Measurements from ENCODE around the gene AKR1B15. TPM values are rescaled to one million over a fixed set of nuclear protein-coding genes. Genes with fewer than 3 reads are reported as not detected.

AKR1B15 gene
- total and polyA plus RNA-seq, 9 of the 15 experiments (the other 6 are each of a cell fraction or from before 2014, with no cell fraction given) = not detected

GRCh38 chr7:134584290-134584689, 35.4 kb downstream of the AKR1B15 start (continued):
- no peak for TF ChIP-seq USF2 (CRISPR knock-in tag; IDR thresholded peaks at IDR 0.05)
- peak; percentile 80; the same call in 1 of the 2 replicates for TF ChIP-seq ZBTB26 (CRISPR knock-in tag; IDR thresholded peaks at IDR 0.05)
- TF ChIP-seq POLR3G (IDR thresholded peaks at IDR 0.05; ENCODE audit: extremely low read depth, insufficient read length, insufficient replicate concordance) = no peak
- no peak for TF ChIP-seq ZFPM2 (CRISPR knock-in tag; IDR thresholded peaks at IDR 0.05)
- TF ChIP-seq YBX1 (IDR thresholded peaks at IDR 0.05) = peak; percentile 61; the same call in 1 of the 2 replicates
- TF ChIP-seq NKRF (IDR thresholded peaks at IDR 0.05; ENCODE audit: borderline replicate concordance) = no peak
- TF ChIP-seq, protein P1, sequence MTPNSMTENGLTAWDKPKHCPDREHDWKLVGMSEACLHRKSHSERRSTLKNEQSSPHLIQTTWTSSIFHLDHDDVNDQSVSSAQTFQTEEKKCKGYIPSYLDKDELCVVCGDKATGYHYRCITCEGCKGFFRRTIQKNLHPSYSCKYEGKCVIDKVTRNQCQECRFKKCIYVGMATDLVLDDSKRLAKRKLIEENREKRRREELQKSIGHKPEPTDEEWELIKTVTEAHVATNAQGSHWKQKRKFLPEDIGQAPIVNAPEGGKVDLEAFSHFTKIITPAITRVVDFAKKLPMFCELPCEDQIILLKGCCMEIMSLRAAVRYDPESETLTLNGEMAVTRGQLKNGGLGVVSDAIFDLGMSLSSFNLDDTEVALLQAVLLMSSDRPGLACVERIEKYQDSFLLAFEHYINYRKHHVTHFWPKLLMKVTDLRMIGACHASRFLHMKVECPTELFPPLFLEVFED (CRISPR knock-in tag; conservative IDR thresholded peaks at IDR 0.05) = peak; percentile 69; the same call in 1 of the 2 replicates

All from K562 (cell line).